Measurements from ENCODE around the gene TNC.
A peak's percentile ranks its signal among the peaks of the same experiment; 100 is the strongest.

Gene TNC

GRCh38 chr9:115039516-115040120, 78.3 kb downstream of the TNC start:
- DNase-seq, result no peak

- no peak for DNase-seq
These were observed 79.8 kb downstream of the TNC start for GRCh38 chr9:115038178-115038577.

- DNase-seq, result no peak
These were observed 81.3 kb downstream of the TNC start for GRCh38 chr9:115036691-115037090.

- peak; percentile 73 for DNase-seq
These were observed 81.9 kb downstream of the TNC start for GRCh38 chr9:115035841-115036612.

- DNase-seq, result no peak
These were observed 83.2 kb downstream of the TNC start for GRCh38 chr9:115034801-115035200.

- DNase-seq, result no peak
These were observed 84.2 kb downstream of the TNC start for GRCh38 chr9:115033800-115034199.

GRCh38 chr9:115032296-115032695, 85.7 kb downstream of the TNC start:
- no peak for DNase-seq

GRCh38 chr9:115030006-115030405, 88.0 kb downstream of the TNC start:
- no peak for DNase-seq

GRCh38 chr9:115025721-115026120, 92.2 kb downstream of the TNC start:
- DNase-seq, result no peak

- no peak for DNase-seq
These were observed 92.9 kb downstream of the TNC start for GRCh38 chr9:115024925-115025535.

- no peak for DNase-seq
These were observed 95.1 kb downstream of the TNC start for GRCh38 chr9:115022760-115023434.

- DNase-seq, result no peak
These were observed 99.2 kb downstream of the TNC start for GRCh38 chr9:115018547-115019435.

GRCh38 chr9:115016344-115016743, 101.6 kb downstream of the TNC start:
- DNase-seq, result no peak

- no peak for DNase-seq
These were observed 102.8 kb downstream of the TNC start for GRCh38 chr9:115015018-115015635.

- DNase-seq, result no peak
These were observed 103.5 kb downstream of the TNC start for GRCh38 chr9:115014438-115014837.

GRCh38 chr9:115013998-115014397, 104.0 kb downstream of the TNC start:
- DNase-seq, result peak; percentile 86

GRCh38 chr9:115012486-115012885, 105.5 kb downstream of the TNC start:
- DNase-seq, result no peak

- DNase-seq, result no peak
These were observed 107.1 kb downstream of the TNC start for GRCh38 chr9:115010874-115011273.

- DNase-seq, result peak; percentile 54
These were observed 109.3 kb downstream of the TNC start for GRCh38 chr9:115008536-115009270.

- DNase-seq, result peak; percentile 52
These were observed 111.3 kb downstream of the TNC start for GRCh38 chr9:115006660-115007059.

GRCh38 chr9:115005322-115005721, 112.6 kb downstream of the TNC start:
- no peak for DNase-seq

All from activated CD4-positive, alpha-beta T cell treated with anti-CD3 and anti-CD28 coated beads for 48 hours (primary cell).